ENCODE data around the gene AGBL3. TPM values are rescaled to one million over a fixed set of nuclear protein-coding genes. Genes with fewer than 3 reads are reported as not detected.
A peak's percentile ranks its signal among the peaks of the same experiment; 100 is the strongest.

Gene AGBL3
- total RNA-seq: 10 to 100 TPM in 1 of 4 donors, 1 to 10 TPM in 2, under 1 TPM in 1; 0.29 to 12.5 (median 5.3) TPM

- Histone ChIP-seq H3K27me3 (no peaks in the 10 kb centered on the region), H3K36me3 (no peaks in the 10 kb centered on the region), H3K9me3 (no peaks in the 10 kb centered on the region), H3K27ac (peak within 1 kb of the TSS; percentile 95), H3K4me1 (peaks cover 0 to 6% of the 10 kb centered on the region in 2 donors), H3K4me3 (peak within 1 kb of the TSS; percentile 63 to 90)
- TF ChIP-seq POLR2A (IDR thresholded peaks at IDR 0.05): peak; percentile 63 to 74
- TF ChIP-seq CTCF (IDR thresholded peaks at IDR 0.05): peak; percentile 56 to 74 (median 62)
- intact Hi-C loops (cut with DNase I; ENCODE audit: low total_unique reads): no loop called here
- DNase-seq: peak; percentile 98
These were observed at the start of gene AGBL3 for GRCh38 chr7:134986363-134987251. Gene AGBL3 (plus strand): TSS chr7:134986508. CDS start chr7:134987934, 1,426 bp downstream.

GRCh38 chr7:134936893-134937510 is 49.3 kb upstream of the AGBL3 start:
- Histone ChIP-seq H3K36me3 (no peaks in the 10 kb centered on the region), H3K4me1 (peaks cover 0 to 7% of the 10 kb centered on the region in 2 donors), H3K27ac (peak overlapping the region in 1 of 2 donors; percentile 51), H3K27me3 (no peaks in the 10 kb centered on the region), H3K4me3 (no peak overlapping the region), H3K9me3 (no peaks in the 10 kb centered on the region)
- TF ChIP-seq CTCF (IDR thresholded peaks at IDR 0.05) (no peak), POLR2A (IDR thresholded peaks at IDR 0.05) (no peak)
- intact Hi-C loops (cut with DNase I; ENCODE audit: low total_unique reads): no loop called here
- no peak for DNase-seq

DNA sequence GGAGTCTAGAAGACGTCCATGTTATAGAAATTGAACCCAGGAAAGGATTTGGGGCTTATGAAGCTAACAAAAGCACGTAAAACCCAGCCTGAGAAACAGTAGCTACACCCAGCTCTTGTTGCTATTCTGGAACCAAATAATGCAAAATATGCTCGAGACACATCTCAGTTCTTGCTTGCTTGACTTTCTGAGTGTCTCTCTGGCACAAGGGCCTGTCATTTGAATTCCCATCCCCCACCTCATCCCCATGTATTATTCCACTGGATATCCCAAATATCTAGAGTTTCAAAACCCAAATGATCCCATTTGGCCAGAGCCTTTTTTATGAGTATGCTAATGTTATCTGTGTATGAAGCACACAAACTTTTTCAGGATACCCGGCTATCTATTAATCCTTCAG is 48.2 kb upstream of the AGBL3 start:
- intact Hi-C loops (cut with DNase I; ENCODE audit: low total_unique reads): no loop called here
- Histone ChIP-seq H3K9me3 (no peaks in the 10 kb centered on the region), H3K27ac (peak overlapping the region; percentile 19 to 34), H3K27me3 (no peaks in the 10 kb centered on the region), H3K4me1 (no peaks in the 10 kb centered on the region), H3K4me3 (no peak overlapping the region), H3K36me3 (no peaks in the 10 kb centered on the region)
- TF ChIP-seq CTCF (IDR thresholded peaks at IDR 0.05): no peak
- no peak for TF ChIP-seq POLR2A (IDR thresholded peaks at IDR 0.05)
- no peak for DNase-seq

DNA sequence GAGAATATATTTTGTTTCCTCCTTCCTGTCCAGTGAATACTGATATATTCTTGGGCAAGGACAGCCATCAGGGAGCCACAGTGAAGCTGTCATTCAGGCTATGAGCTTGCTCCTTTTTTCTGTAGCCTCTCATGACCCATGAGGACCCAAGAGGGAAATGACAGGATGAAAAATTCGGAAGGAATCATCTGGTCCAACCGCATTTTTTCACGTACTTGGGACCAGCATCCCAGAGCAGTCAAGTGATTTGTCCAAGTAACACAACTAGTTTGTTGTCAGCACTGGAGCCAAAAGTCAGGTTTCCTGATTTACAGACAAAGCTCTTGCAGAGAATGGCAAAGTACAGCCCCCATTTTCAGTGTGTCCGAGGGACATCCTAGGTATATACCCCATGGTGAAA is 47.2 kb upstream of the AGBL3 start:
- no peaks in the 10 kb centered on the region for H3K36me3 ChIP-seq
- no peak overlapping the region for H3K4me3 ChIP-seq
- H3K27me3 ChIP-seq: no peaks in the 10 kb centered on the region
- no peak for DNase-seq
- intact Hi-C loops (cut with DNase I; ENCODE audit: low total_unique reads): no loop called here
- H3K27ac ChIP-seq: peak overlapping the region in 1 of 2 donors; percentile 19
- no peaks in the 10 kb centered on the region for H3K4me1 ChIP-seq
- TF ChIP-seq POLR2A (IDR thresholded peaks at IDR 0.05) (no peak), CTCF (IDR thresholded peaks at IDR 0.05) (no peak)
- H3K9me3 ChIP-seq: no peaks in the 10 kb centered on the region

DNA sequence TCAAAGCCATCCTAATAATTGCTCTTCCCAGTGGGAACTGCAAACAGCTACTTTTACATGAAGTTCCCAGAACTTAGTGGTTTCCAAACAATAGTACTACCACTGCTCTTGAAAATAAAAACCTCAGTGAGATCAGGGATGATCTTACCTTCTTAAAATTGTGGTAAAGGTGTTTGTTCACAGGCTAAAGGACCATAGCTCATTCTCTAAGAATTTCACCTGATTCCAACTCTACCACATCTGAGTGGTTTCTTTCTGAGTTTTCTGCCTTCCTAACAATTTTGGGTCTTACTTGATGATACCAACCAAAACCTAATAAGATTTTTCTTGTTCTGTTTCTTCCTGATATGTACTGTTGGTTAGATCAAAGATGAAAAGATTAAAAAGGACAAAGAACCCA is 45.6 kb upstream of the AGBL3 start:
- intact Hi-C loops (cut with DNase I; ENCODE audit: low total_unique reads): no loop called here
- H3K4me3 ChIP-seq: no peak overlapping the region
- H3K27ac ChIP-seq: peak overlapping the region; percentile 51 to 69
- H3K4me1 ChIP-seq: no peaks in the 10 kb centered on the region
- H3K27me3 ChIP-seq: no peaks in the 10 kb centered on the region
- H3K36me3 ChIP-seq: no peaks in the 10 kb centered on the region
- no peaks in the 10 kb centered on the region for H3K9me3 ChIP-seq
- DNase-seq: no peak
- no peak for TF ChIP-seq POLR2A (IDR thresholded peaks at IDR 0.05)
- no peak for TF ChIP-seq CTCF (IDR thresholded peaks at IDR 0.05)

All from uterus (tissue), 4 donors.